Measurements from ENCODE around the gene TSPEAR.

TSPEAR gene

DNA sequence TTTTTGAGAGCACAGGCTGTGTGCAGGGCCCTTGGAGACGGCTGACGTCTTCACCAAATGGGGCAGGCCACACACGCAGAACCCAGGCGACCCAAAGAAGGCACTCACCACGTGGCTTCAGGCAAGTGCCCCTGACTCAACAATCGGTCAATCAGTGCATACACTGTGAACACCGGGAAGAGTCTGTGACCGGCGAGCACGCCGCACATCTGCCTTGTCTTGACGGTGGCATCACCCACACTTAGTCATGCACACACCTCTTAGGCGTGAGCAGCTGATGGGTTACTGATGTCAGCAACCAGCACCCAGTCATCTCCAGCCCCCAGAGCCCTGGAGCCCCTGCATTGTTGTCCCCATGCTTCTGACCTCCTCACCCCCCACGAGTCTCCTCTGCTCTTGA lies 261.0 kb downstream of the TSPEAR start:
- peaks cover 2% of the 10 kb centered on the region; the same call in 1 of the 2 replicates for H3K27me3 ChIP-seq (ENCODE audit: insufficient read depth, low read length)
- H3K9ac ChIP-seq (ENCODE audit: low read depth, low read length): no peak overlapping the region
- peaks cover 2% of the 10 kb centered on the region; the same call in 1 of the 2 replicates for H3K9me3 ChIP-seq (ENCODE audit: insufficient read depth, low read depth, low read length)
- H3K36me3 ChIP-seq (ENCODE audit: insufficient read depth, low read length): no peaks in the 10 kb centered on the region
- H3K4me3 ChIP-seq (ENCODE audit: low read length): no peak overlapping the region
- WGBS: 85% methylated on average over 14 of the region's 14 CpGs
- no peak overlapping the region for H3K27ac ChIP-seq (ENCODE audit: low read depth, low read length)
- H3K4me1 ChIP-seq (ENCODE audit: insufficient read depth, low read length): no peaks in the 10 kb centered on the region

DNA sequence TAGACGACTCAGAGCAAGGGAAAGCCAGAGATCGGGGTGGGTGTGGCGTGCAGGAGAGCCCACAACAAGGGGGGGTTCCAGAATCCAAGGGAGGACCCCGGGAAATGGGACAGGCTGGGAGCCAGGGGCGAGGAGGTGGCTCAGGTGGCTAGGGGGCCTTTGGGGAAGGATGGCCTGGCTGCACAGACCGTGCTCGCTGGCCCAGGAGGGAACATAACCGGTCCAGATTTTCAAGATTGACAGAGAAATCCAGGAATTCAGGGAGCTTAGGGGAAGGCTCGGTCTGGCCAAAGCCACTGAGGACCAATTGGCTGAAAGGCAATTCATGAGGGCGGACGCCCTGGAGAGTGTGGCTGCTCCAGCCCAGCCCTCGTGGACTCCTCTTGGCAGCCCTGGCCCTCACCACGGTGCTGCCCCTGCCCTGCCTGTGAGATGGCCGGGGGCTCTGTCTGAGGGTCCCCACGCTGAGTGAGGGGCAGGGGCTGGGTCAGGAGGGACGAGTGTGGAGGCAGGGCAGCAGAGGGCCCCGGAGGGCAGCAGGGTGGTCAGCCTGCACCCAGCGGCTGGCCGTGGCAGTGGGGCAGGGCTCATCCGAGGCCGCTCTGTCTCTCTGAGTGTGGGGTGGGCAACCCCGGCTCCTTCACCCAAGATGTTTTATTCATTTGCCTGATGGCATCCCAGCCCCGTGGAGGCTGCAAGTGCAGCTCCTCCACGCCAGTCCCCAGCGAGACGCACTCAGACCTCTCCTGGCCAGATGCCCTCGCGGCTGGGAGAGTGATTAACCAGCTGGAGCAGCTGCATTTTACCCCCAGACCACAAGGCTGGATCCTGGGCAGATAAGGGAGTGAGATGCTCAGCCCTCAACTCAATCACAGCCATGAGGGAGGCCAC lies 261.7 kb downstream of the TSPEAR start:
- Histone ChIP-seq H3K4me3 (ENCODE audit: low read length) (no peak overlapping the region), H3K9ac (ENCODE audit: low read depth, low read length) (no peak overlapping the region), H3K27ac (ENCODE audit: low read depth, low read length) (no peak overlapping the region), H3K27me3 (ENCODE audit: insufficient read depth, low read length) (peaks cover 2% of the 10 kb centered on the region; the same call in 1 of the 2 replicates), H3K4me1 (ENCODE audit: insufficient read depth, low read length) (no peaks in the 10 kb centered on the region), H3K9me3 (ENCODE audit: insufficient read depth, low read depth, low read length) (peaks cover 2% of the 10 kb centered on the region; the same call in 1 of the 2 replicates), H3K36me3 (ENCODE audit: insufficient read depth, low read length) (no peaks in the 10 kb centered on the region)
- WGBS: 85% methylated on average over 28 of the region's 28 CpGs

DNA sequence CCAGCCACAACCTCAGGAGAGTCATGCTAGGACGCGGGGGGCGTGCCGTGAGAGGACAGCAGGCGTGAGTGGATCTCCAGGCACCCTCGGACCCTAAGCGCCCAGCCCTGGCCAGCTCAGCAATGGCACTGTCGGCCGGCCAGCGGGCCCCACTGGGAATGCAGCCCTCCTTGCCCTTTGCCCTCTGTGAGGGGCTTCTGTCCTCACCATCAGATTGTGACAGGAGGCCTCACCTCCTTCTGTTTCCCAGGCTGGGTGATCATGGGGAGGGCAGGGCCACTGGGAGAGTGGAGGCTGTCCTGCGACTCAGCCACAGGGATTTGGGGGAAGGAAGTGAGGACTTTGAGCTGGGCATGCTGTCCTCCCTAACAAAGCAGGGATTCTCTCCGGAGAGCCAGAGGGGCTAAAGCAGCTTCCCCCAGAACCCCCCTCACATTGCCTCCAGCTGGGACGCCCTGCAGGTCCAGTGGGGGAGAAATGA lies 262.7 kb downstream of the TSPEAR start:
- no peak overlapping the region for H3K9ac ChIP-seq (ENCODE audit: low read depth, low read length)
- H3K4me3 ChIP-seq (ENCODE audit: low read length): no peak overlapping the region
- H3K27ac ChIP-seq (ENCODE audit: low read depth, low read length): no peak overlapping the region
- no peaks in the 10 kb centered on the region for H3K36me3 ChIP-seq (ENCODE audit: insufficient read depth, low read length)
- no peaks in the 10 kb centered on the region for H3K4me1 ChIP-seq (ENCODE audit: insufficient read depth, low read length)
- peaks cover 2% of the 10 kb centered on the region; the same call in 1 of the 2 replicates for H3K27me3 ChIP-seq (ENCODE audit: insufficient read depth, low read length)
- 88% methylated on average over 12 of the region's 13 CpGs for WGBS
- peaks cover 2% of the 10 kb centered on the region; the same call in 1 of the 2 replicates for H3K9me3 ChIP-seq (ENCODE audit: insufficient read depth, low read depth, low read length)

Data from HUES64 (cell line).